ENCODE data around the gene ELOVL7.

DNA sequence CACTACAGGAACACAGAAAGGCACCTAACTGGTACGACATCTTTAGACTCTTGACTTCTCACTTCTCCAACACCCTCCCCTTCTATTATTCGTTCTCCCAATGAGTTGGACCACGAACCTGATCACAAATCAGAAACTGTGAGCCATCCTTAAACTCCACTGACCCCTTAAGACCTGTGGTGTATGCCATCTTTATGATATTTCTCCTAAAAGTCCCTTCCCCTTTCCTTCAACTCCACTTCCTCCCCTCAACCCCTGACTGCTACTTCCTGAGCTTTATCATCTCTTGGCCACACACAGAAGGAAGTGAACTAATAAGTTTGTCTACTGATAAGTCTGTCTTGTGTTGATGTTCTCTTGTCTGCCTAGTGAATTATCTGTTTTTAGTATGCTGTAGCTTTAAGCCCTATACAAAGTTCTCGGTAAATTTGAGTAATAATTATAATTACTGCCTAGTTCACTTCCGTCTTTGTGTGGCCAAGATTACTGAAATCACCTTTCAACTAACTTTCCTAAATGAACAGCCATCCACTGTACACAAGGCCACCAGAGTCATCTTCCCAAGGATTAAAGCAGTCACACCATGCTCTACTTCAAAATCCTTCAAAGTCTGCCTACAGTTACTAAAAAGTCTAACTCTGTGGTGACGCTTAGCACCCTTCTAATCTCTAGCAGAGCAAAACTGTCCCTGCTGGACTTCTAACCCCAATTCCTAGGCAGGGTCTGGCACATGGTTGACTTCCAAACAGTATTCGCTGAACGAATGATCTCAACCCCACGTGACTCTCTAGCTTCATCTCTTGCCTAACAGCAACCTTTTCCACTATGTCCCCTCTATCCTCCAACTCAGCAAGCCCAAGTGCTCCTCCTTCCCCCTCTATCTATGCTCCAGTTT is 23.2 kb downstream of the ELOVL7 start:
- TF ChIP-seq, protein P1, sequence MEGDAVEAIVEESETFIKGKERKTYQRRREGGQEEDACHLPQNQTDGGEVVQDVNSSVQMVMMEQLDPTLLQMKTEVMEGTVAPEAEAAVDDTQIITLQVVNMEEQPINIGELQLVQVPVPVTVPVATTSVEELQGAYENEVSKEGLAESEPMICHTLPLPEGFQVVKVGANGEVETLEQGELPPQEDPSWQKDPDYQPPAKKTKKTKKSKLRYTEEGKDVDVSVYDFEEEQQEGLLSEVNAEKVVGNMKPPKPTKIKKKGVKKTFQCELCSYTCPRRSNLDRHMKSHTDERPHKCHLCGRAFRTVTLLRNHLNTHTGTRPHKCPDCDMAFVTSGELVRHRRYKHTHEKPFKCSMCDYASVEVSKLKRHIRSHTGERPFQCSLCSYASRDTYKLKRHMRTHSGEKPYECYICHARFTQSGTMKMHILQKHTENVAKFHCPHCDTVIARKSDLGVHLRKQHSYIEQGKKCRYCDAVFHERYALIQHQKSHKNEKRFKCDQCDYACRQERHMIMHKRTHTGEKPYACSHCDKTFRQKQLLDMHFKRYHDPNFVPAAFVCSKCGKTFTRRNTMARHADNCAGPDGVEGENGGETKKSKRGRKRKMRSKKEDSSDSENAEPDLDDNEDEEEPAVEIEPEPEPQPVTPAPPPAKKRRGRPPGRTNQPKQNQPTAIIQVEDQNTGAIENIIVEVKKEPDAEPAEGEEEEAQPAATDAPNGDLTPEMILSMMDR (IDR thresholded peaks at IDR 0.05): no peak
- no peak for TF ChIP-seq POLR2AphosphoS5 (IDR thresholded peaks at IDR 0.05)

Data from suprapubic skin (tissue), 3 donors.